GM19193 (cell line): Measurements from ENCODE around the gene CFAP251.

Experiments
- POLR2A ChIP-seq: IDR thresholded peaks from 4 replicates; pipeline ENCODE4 v1.6.1; 2011; ENCODE audit not compliant: insufficient read depth, insufficient read length; ENCODE audit errors: extremely low read depth

Gene CFAP251

DNA sequence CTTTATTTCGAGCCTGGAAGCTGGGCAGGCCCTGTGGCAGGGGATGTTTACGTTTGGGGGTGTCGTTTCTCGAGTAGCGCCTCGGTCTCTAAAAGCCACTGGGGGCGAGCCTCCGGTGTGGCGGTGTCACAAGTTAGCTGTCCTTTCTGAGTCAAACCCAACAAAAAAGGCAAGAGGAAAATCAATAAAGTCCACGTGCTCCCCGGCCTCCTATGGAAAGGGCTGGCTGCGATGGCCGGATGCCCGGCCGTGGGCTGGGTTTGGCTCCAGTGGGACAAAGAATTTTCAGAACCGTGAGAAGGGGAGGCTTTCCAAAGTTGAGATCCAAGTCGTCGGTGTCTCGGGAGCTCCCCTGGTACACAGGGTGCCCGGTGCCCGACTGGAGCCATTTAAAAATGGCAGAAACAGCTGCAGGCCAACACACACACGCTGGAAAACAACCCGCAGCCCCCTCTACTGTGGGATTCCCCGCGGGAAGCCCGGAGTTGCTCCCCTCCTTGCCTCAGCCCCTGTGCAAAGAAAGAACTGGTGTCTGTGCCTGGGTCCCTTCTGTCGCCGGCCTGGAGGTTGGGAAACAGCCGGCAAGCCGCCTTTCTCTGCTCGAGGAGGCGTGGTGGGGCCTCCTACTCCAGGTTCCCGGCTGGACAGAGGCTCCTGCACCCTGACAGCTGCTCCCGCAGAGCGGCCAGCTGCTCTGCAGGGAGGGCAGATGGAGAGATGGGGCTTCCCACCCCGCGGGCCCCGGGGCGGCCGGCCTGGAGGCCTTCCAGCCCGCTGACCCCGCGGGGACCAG lies 105.1 kb downstream of the CFAP251 start:
- peak; percentile 9 for TF ChIP-seq POLR2A

DNA sequence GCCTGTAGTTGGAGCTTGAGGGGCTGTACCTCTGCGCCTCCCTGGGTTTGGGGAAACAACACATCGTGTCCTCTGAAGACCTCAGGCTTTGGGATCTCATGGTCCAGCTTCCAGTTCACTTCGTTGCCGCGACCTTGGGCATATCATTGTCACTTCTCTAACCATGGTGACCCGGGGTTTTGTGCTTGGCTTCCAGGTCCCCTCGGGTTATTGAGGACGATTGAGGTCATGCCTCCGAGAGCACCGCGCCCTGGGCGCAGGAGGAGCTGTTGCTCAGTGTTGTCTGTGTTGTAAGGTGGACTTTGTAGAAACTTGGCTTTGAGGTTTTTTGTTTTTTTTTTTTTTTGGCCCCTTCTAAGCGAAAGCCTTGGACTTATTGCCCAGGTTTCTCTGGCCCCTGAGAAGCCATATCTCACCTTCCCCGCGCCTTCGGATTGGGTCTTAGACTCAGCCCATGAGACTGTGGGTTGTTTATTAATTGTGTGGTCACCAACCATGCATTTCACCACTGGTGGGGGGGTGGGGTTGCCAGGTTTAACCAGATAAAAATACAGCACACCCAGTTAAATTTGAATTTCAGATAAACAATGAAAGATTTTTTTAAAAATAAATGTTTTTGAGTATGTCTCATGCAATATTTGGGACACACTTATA lies 105.9 kb downstream of the CFAP251 start:
- peak; percentile 32 for TF ChIP-seq POLR2A

DNA sequence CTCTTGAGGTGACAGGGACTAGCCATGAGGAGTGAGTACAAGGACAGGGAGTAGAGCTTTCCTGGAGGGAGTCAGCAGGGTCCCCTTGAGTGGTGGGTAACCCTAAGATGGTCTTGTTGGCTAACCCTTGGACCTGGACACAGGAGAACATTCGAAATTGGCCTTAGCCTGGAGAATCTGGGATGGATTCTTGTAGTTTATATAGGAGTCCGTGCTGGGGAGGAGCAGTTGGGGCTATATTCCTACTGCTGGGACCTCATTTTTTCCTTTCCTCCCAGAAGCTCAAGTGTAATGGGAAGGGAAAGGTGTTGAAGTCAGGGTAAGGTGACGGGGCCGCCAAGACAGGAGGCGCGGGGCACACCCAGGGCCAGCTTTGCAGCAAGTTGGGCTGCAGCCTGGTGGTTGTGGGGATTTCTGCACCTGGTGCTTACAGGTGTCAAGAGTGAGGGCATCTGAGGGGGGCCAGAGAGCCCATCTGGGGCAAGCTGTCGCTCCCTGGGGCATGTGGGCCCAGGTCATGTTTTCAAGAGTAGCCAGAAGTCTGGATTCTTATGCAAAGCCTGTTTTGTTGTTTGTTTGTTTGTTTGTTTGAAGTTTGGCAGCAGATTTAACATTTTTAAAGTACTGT lies 108.4 kb downstream of the CFAP251 start:
- no peak for TF ChIP-seq POLR2A

DNA sequence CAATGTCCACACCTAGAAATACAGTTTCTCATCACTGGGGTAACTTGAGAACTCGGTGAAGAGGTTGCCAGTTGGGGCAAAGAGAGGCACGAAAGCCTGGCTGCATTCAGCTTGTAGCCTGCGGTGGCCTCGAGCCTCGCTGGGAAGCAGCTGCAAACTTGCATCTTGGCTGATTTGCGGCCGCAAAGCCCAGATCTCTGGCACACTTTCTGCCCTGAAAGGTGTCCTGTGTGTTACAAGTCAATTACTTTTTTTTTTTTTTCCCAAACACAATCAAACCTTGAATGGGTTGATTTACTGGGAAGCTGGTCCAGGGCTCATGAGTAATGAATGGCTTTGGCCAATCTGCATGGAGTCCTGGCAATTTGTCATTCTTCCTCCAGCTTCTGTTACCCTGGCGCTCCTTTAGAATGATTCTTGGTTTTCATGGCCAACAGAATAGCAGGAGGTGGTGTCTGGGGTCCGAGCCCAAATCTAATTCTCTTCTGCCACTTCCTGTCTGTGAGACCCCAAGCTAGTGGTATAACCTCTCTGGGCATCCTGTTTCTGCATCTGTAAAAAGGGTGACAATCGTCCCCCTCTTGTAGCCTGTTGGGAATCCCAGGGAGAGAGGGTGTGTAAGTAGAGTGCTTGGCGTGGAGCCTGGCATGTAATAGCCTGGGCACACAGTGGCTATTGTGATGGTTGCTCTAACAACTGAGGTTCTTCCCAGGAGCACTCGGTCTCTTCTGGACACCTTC lies 109.9 kb downstream of the CFAP251 start:
- no peak for TF ChIP-seq POLR2A

DNA sequence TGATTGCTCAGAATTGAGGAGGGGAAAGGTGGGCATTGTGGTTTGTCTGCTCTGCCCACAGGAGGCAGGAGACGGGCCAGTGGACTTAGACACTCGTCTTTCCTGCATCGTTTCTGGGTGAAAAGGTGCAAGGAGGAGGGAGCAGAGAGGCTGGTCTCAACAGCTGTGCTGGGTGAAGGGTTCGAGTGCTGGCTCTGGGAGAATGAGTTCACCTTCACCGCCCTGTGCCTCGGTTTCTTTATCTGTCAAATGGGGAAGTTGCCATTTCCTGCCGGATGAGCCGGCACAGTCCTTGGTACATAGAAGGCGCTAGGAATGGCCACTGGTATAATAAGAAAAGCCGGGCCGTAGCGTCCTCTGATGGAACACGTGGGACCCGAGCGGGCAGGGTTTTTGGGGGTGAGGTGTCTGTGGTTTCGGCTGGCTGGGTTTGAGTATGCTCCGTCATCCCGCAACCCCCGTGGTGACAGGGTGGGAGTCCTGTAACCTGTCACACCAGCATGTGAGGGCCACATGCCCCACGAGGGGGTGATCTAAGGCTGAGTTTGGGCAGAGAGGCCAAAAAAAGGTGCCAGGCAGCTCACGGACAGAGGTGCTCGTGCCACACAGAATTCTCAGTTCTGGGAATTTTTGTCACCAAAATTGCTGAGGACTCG lies 110.6 kb downstream of the CFAP251 start:
- no peak for TF ChIP-seq POLR2A

DNA sequence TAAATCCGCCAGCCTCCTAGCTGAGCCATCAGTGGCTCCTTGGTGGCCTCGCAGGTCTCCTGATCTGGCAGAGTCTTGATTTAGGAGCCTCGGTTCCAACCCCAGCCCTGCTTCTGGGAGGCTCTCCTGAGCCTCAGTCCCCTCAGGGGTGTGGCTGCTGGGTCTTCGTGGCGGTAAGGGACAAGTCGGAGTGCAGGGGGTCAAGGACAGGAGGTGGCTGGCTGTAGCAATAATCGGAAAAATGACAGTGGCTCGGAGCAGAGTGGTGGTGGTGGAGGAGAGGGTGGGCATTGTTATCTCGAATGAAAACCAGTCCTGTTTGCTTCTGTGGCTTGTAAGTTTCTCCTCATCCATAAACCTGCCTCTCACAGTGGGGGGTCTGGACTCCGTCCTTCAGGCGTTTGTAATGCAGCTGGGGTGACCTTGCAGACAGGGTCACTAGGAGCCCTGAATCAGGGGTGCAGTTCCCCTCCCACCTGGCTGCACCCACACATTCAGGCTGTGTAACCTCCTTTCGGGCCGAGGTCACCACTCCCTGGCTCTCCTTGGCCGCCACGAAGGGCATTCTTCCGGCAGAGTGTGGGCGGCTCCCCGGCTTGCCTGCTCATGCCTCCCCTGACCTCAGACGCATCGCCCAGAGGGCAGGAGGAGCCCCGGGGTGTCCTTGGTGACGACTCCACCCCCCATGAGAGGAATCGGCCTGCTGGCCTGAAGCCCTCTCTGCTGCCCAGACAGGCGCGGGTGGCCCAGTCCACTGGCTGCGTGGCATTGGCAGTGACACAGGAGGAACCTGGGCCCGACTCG lies 111.4 kb downstream of the CFAP251 start:
- TF ChIP-seq POLR2A = no peak

DNA sequence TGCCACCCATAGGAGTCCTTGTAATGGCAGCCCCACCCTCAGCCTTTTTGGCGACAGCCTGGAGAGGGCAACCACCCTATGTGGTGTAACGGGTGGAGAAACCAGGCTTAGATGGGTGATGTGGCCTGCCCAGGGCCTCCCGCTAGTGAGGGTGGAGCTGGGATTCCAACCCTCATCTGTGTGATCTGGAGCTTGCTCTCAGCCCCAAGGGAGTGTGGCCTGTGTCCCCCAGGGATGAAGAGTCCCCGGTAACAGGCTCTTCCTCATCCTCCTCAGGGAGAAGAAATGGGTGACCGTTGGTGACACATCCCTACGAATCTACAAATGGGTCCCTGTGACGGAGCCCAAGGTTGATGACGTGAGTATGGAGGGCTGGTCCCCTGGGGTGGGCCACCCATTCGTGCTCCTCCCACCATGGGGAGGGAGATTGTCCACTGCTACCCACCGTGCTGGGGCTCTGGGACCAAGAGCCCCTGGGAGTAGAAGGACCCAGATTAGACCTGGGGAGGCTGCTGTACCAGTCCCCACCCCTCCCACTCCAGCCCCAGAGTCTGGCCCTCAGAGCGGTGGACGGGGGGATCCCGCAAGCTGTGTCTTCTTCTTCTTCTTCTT lies 112.1 kb downstream of the CFAP251 start:
- no peak for TF ChIP-seq POLR2A

DNA sequence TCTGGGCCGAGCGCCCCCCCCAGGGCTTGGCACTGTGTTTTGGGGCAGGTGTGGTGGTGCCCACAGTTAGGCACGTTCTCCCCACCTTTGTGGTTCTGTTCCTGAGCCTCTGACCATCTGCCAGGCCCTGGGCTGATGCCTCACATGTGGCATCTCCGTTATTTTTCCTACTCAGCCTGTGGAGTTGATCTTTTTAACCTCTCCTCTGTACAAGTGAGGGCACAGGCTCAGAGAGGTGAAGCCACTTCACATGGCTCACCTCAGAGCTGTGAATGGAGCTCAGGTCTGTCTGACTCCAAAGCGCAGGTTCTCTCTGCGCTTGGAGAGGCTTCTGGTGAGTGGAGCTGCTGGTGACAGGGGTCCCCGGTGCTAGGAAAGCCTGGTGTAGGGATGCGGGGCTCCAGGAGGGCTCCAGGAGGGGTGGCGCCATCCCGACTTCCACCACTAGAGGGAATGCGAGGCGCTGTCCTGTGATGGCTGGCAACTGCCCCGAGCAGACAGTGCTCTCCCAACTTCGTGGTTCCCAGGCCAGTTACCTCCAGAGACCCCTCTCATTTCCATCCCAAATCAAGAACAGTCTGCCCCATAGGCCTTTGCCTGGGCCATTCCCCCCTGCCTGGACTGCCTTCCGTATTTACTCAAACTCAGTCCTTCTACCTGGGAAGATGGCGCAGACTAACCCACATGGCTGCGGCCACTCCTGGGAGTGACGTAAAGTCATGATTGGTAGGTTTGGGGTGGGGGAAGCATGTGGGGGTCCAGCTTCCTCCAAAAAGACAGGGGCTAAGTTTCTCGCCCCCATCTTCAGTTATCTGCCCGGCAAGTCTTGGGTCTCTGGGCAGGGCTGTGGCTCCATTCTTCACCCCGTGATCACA lies 113.2 kb downstream of the CFAP251 start:
- no peak for TF ChIP-seq POLR2A

DNA sequence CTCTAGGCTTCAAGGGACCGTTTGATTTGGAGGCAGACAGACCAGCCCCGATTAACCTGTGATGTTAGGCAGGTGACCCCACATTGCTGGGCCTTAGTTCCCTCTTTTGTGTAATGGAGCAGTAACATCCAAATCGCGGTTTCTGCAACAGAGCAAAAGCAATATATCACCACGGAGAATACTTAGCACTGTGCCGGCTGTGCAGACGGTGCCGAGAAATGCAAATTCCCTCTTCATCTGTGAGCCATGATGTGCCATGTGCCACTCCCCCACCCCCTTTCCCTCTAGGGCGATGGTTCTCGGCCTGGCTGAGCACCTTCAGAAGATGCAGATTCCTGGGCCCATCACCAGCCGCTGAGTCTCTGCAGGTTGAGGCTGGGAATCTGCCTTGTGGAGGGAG lies 114.2 kb downstream of the CFAP251 start:
- no peak for TF ChIP-seq POLR2A

DNA sequence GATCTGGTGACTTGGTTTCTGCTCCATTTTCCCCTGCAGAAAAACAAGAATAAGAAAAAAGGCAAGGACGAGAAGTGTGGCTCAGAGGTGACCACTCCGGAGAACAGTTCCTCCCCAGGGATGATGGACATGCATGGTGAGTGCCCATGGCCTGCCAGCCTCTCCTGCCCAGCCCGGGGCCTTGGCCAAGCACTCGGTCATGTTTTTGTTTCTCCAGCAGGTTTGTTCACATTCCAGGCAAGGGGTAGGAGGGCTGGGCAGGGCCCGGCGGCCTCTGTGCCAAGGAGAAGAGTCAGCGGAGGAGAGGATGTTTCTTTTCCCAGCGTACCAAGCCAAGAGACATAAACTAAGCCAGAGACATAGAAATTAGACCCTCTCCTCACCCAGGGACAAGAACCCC lies 116.9 kb downstream of the CFAP251 start:
- TF ChIP-seq POLR2A = no peak

DNA sequence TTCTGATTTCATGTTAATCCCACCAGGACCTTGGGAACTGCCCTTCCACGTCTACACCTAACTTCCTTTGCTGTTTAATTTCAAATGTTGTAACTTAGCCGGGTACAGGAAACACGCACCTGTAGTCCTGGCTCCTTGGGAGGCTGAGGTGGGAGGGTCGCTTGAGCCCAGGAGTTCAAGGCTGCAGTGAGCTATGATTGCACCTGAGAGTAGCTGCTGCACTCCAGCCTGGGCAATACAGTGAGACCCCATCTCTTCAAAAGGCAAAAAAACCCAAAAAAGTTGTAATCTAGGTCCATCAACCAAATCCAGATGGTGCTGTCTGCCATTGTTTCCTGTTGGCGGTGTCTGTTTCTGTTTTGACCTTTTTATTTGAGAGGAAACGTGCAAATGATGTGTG lies 117.8 kb downstream of the CFAP251 start:
- no peak for TF ChIP-seq POLR2A

DNA sequence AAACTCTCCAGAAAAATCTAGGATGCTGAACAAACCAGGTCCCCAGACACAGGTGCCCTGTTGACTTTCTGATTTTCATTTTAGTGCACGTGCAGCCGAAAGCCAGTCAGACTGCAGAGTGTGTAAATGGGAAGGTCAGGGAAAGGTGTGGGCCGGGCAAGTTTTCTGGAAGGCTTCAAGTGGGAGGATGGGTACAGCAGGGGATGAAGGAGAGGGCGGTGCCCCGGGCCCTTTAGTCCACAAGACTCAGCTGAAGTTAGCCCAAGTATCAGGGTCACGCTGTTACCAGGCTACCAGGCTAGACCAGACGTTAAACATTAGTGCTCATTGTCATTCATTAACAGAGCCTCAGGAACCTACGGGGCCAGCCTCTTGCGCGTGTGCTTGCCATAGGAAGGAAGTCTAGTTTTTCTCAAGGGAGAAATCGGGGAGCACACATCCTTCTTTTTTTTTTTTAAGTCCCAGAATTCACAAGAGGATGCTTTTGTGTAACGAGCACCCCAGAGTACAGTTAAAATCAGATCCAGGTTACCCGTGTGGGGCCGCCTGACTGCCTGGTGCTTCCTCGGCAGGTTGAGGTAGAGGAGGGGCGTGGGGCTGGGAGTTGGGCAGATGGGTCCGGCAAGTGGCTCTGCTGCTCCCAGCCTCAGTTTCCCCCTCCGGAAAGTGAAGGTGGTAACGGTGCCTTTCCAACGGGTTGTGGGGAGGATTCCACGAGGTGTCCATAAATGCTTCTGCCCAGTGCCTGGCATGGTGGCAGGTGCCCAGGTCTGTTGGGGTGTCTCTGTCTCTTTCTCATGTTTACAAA lies 122.4 kb downstream of the CFAP251 start:
- TF ChIP-seq POLR2A = no peak
